GM18526 (cell line): Measurements from ENCODE around the gene MYH9.
A peak's percentile ranks its signal among the peaks of the same experiment; 100 is the strongest.

Source experiments
- POLR2A ChIP-seq: IDR thresholded peaks from 3 replicates; pipeline ENCODE4 v1.6.1; 2011; ENCODE audit not compliant: insufficient read length; ENCODE audit errors: extremely low read depth

The MYH9 gene

GRCh38 chr22:36387959-36388726, at the start of gene MYH9:
TSS of gene MYH9 (minus strand) at chr22:36387967. CDS start at chr22:36349236, 38,731 bp downstream.
- peak; percentile 20 for TF ChIP-seq POLR2A

DNA sequence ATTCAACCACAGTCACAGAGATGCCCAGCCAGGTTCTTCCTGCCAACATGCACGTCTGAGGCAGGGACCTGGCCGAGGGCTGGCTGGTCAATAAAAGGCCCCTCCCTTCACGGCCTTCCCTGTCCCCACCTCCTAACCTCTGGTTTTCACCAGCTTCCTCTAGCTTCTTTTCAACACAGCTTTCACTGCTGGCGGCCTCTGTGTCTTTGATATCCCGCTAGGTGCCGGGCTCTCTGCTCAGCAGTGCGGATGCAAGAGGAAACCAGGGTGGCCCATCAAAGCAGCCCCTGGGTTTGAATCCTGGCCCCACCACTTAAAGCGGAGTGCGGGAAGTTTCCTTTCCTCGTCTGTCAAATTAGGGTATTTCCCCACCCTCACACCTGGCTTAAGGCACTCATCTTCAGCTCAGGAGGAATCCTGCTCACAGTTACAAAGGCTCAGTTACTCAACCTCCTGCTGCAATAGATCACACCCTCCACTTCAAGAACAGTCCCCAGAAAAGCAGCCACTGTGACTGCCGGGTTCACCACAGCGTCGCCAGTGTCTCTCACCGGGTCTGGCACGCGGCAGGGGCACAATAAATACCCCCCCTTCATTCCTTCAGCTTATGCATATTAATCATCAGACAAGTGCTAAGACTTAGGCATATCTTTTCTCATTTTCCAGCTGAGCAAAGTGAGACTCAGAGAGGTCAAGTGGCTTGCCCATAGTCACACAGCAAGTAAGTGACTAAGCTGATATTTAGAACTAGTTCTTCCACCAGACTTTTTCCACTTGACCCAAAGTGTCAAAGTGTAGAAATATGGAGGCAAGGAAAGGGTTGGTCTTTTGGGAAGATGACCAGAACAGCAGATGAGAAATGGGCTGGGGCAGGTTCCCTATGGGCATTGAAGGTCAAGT, 48.0 kb upstream of the MYH9 start:
- peak; percentile 20 for TF ChIP-seq POLR2A

DNA sequence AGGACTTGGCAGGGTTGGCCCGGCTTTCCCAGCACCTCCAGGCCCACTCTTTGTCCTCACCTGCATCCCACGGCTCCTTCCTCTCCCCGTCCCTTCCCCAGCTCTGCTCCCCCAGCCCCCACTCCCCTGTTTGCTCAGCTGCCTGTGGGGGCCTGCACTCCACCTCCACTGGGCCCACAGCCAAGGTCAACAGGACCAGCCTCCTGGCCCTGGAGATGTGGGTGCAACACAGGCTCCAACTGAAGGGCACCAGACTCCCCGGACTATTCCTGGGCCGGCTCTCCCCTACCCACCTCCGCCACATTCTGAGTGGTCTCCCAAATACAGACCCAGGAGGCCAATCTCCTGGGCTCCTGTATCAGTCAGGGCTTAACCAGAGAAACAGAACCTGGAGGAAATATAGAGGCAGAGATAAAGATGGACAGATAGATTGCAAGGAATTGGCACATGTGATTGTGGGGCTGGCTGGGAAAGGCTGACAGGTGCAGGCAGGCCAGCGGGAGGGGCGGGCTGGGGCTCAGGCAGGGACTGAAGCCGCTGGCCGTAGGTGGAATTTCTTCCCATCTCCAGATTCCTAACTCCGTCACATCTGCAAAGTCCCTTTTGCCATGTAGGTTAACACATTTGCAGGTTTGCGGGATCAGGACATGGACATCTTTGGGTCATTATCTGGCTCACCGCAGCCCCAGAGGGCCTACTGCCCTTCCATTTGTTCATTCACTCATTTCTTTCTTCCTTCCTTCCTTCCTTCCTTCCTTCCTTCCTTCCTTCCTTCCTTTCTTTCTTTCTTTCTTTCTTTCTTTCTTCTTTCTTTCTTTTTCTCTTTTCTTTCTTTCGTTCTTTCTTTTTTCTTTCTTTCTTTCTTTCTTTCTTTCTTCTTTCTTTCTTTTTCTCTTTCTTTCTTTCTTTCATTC, 45.8 kb upstream of the MYH9 start:
- no peak for TF ChIP-seq POLR2A

DNA sequence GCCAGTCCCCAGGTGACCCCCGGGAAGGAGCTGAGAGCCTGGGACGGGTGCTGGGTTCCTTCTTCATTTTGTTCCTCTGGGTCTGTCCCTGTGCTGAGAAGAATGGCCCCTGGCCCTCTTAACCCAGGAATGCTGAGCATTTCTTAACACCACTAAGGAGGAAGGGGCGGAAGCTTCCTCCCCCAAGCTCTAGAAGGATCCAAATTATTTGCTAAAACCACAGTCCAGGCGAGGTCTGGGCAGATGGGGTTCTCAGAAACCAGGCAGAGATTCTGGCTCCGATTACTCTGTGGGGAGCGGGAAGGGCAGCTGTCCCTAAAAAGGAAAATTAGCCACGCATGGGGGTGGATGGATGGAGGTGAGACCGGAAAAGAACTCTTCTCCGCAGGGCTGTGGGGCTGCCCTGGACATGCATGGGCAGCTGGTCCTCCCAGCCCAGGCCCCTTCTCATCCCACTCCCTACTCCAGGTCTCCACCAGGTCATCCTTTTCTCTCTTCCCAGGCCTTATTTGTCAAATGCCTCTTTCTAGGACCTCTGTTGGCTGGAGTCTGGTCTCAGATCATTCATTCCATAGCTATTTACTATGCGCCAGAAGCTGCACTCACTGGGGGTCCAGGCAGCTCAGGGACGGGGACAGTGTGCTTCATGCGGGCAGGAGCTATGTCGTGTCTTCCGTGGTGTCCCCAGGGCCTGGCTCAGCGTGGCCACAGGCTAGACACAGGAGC, 45.0 kb upstream of the MYH9 start:
- no peak for TF ChIP-seq POLR2A

- TF ChIP-seq POLR2A, result no peak
Observed at GRCh38 chr22:36431977-36432376, 44.2 kb upstream of the MYH9 start.

DNA sequence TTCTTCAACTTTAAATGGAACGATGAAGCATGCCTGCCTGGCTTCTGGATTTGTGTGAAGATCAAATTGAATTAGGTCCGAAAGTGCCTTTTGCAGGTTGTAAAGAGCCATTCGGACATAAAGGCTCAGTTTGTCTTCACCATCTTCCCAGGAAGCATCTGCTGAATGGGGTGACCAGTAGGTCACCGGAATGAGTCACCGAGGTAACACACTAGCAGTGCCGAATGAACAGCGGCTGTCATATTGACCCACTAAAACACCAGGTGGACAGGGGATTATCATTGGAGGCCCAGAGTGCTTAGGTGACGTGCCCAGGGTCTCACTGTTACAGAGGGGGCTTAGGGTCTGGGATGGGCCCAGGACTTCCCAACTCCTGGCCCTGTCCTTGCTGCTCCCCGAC, 43.1 kb upstream of the MYH9 start:
- no peak for TF ChIP-seq POLR2A

DNA sequence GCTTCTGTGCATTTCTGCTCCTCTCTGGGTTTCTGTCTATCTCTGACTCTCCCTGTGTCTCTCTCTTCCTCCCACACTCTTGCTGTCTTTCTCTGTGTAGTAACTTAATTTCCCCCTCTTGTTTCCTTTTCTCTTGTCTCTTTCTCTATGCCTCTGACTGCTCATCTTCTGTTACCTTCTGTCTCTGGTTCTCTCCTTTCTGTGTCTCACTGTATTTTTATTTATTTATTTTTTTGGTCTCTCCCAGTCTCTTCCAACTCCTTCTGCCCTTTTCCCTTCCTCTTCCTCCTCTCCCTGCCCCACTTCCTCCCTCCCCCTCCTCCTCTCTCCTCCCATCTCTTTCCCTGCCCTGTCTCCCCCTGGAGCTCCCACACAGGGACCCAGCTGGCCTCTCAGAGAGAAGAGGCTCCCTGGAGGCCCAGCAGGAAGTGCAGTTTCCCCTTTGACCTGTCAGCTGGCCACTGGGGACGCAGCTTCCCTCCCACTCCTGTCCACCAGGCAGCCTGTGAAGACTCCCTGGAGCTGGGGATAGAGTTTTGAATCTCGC, 38.3 kb upstream of the MYH9 start:
- no peak for TF ChIP-seq POLR2A

- TF ChIP-seq POLR2A, result no peak
Observed at GRCh38 chr22:36424901-36425579, 37.3 kb upstream of the MYH9 start.

GRCh38 chr22:36423461-36424404, 36.0 kb upstream of the MYH9 start:
- no peak for TF ChIP-seq POLR2A

DNA sequence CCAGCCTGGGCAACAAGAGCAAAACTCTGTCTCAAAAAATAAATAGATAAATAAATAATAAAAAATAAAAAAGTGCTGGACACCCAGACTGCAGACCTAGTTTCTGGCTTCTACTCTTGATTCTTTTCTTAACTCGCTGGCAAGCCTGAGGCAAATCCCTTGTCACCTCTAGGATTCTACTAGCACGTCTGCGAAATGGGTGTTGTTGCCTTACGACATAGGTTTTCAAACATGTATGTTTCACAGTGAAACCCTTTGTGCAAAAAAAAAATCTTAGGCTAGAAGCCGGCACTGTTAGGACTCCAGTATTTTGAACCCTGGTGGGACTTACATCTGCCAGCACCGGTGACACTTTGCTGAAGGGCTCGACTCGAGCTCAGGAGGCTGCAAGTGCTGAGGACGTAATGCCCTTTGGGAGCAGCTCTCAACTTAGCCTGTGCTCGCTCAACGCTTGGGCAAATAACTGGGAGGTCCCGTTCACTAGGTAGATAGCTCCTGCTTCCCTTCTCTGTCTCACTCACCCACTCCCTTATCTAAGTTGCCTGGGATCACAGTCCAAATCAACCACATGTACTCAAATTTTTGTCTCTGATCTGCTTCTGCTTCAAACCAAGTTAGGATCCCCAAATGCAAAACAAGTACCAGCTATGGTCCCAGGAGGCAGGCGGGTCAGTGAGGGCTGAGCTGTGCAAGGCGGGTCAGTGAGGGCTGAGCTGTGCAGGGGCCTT, 34.7 kb upstream of the MYH9 start:
- TF ChIP-seq POLR2A, result no peak

- no peak for TF ChIP-seq POLR2A
Observed at GRCh38 chr22:36419912-36420882, 32.4 kb upstream of the MYH9 start.
